GM19043 (cell line): Measurements from ENCODE around the gene CCL15.

ENCODE experiments used
- ATAC-seq: cut with Tn5 transposase; IDR thresholded peaks from one replicate; pipeline ENCODE4 v1.9.1; 2021; ENCODE audit warnings: low read depth; ENCODE audit not compliant: unreplicated experiment

Gene CCL15

GRCh38 chr17:35949401-35949800 lies 52.0 kb downstream of the CCL15 start:
- ATAC-seq = no peak

GRCh38 chr17:35948092-35948491 lies 53.3 kb downstream of the CCL15 start:
- ATAC-seq = no peak
